Measurements from ENCODE around the gene ABCC12. TPM values are rescaled to one million over a fixed set of nuclear protein-coding genes. Genes with fewer than 3 reads are reported as not detected.
"Not testable (repeated sequence)": the region's sequence is repeated elsewhere in the genome, so short reads cannot be mapped to it uniquely, and the experiment has no call there.

Gene ABCC12
- total and polyA plus RNA-seq, 4 experiments from 2014 or later: not detected

DNA sequence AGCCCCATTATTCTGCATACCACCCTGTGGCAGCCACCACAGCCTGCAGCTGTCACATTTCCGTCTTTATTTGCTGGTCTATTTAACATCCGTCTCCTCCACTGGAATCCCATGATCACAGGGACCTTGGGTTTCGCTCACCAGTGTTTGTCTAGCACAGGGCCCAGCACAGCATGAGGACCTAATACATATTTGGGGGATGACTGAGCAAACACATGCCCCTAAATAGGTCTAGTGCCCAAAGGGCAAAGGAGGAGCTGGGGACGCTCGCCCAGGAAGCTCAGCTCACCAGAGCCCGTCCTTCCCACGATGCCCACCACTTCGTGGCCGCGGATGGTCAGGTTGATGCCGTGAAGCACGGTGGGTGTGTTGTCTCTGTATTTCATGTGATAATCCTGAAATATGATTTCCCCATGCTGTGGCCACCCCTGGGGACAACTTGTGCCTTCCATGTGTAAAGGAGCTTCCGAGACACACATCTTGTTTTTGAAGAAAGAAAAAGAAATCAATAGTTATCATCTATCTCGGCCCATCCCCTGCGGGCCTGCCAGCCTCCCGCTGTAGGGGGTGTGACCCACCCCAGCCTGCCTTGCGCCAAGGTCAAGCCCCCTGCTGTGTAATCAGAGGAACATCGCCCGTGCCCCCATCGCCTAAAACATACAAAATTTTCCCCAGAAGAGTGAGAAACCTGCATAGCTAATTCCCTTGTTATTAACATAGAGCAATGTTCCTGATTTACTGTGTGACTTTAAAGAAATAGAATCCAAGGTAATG is 21.0 kb upstream of the ABCC12 start:
- Mint-ChIP-seq H3K9me3 (peaks cover 0 to 2% (median 0%) of the 10 kb centered on the region in 8 donors), H3K4me1 (no peaks in the 10 kb centered on the region), H3K27ac (no peak overlapping the region), H3K36me3 (no peaks in the 10 kb centered on the region), H3K27me3 (peaks cover 2 to 11% of the 10 kb centered on the region in 2 donors), H3K4me3 (no peak overlapping the region)
- H3K36me3 ChIP-seq (ENCODE audit: insufficient read depth, low read length): no peaks in the 10 kb centered on the region
- H3K27ac ChIP-seq (ENCODE audit: low read depth, low read length): no peak overlapping the region
- no peaks in the 10 kb centered on the region for H3K4me1 ChIP-seq (ENCODE audit: insufficient read depth, low read length)
- ChIA-PET POLR2A (ENCODE audit: partially characterized antibody) (no interaction called here), CTCF (ENCODE audit: partially characterized antibody) (no interaction called here)
- H3K27me3 ChIP-seq (ENCODE audit: insufficient read depth, low read length): no peaks in the 10 kb centered on the region
- intact Hi-C loops (cut with micrococcal nuclease): no loop called here
- DNase-seq: no peak
- no peak overlapping the region for H3K4me3 ChIP-seq (ENCODE audit: low read length in 2 of 2)
- no peaks in the 10 kb centered on the region for H3K9me3 ChIP-seq (ENCODE audit: control insufficient read depth in 1 of 2, low read length in 2 of 2)

DNA sequence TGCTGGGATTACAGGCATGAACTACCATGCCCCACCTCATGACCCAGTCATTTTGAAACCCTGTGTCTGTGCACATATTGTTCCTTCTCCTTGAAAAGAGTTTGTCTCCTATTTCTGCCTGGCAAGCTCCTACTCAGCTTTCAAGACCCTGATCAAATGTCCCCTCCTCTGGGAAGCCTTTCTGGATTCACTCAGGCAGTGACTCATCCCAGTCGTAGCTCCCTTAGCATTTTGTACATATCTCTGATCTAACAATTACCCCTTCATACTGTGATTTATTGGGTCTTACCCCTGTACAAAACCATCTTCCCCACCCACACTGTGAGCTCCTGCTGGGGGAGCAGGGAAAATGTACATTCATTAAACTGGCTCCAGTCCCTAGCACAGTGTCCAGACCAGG is 18.1 kb upstream of the ABCC12 start:
- no peak overlapping the region for H3K4me3 ChIP-seq (ENCODE audit: low read length in 2 of 2)
- H3K27me3 ChIP-seq (ENCODE audit: insufficient read depth, low read length): no peaks in the 10 kb centered on the region
- intact Hi-C loops (cut with micrococcal nuclease): no loop called here
- H3K27ac ChIP-seq (ENCODE audit: low read depth, low read length): no peak overlapping the region
- DNase-seq: no peak
- Mint-ChIP-seq H3K27me3 (peaks cover 4 to 6% of the 10 kb centered on the region in 2 donors), H3K9me3 (peaks cover 0 to 2% (median 0%) of the 10 kb centered on the region in 8 donors), H3K36me3 (no peaks in the 10 kb centered on the region), H3K4me3 (no peak overlapping the region), H3K27ac (no peak overlapping the region), H3K4me1 (no peaks in the 10 kb centered on the region)
- ChIA-PET CTCF (ENCODE audit: partially characterized antibody) (interaction anchor here (3.9 kb wide), 1 partner anchor 9 kb away, joined by 22 read pairs; no protein-coding TSS in a partner anchor), POLR2A (ENCODE audit: partially characterized antibody) (no interaction called here)
- no peaks in the 10 kb centered on the region for H3K4me1 ChIP-seq (ENCODE audit: insufficient read depth, low read length)
- H3K36me3 ChIP-seq (ENCODE audit: insufficient read depth, low read length): no peaks in the 10 kb centered on the region
- no peaks in the 10 kb centered on the region for H3K9me3 ChIP-seq (ENCODE audit: control insufficient read depth in 1 of 2, low read length in 2 of 2)

DNA sequence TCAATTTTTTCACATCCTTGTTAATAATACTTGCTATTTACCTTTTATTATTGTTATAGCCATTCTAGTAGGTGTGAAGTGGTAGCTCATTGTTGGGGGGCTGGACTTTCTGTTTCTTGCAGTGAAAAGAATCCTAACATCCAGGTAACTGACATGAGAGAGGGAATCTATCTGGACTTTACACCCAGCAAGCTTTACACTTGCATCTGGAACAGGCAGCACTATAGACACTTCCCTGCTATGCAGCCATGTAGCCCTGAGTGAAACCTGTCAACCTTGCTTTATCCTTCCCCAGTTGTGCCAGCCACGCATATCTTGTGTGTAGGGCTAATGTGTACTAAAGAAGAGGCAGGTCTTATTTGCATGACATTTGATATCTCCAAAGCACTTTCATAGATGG is 16.9 kb upstream of the ABCC12 start:
- no peak overlapping the region for H3K27ac Mint-ChIP-seq
- ChIA-PET POLR2A (ENCODE audit: partially characterized antibody) (no interaction called here), CTCF (ENCODE audit: partially characterized antibody) (interaction anchor here (1.0 to 3.9 kb wide), 2 partner anchors 7 to 458 kb away, joined by 3 to 22 read pairs; no protein-coding TSS in a partner anchor)
- H3K4me3 Mint-ChIP-seq: no peak overlapping the region
- Histone ChIP-seq H3K27ac (ENCODE audit: low read depth, low read length) (no peak overlapping the region), H3K36me3 (ENCODE audit: insufficient read depth, low read length) (no peaks in the 10 kb centered on the region), H3K4me1 (ENCODE audit: insufficient read depth, low read length) (no peaks in the 10 kb centered on the region), H3K27me3 (ENCODE audit: insufficient read depth, low read length) (no peaks in the 10 kb centered on the region), H3K4me3 (ENCODE audit: low read length in 2 of 2) (no peak overlapping the region), H3K9me3 (ENCODE audit: control insufficient read depth in 1 of 2, low read length in 2 of 2) (no peaks in the 10 kb centered on the region)
- no peak for DNase-seq
- H3K36me3 Mint-ChIP-seq: no peaks in the 10 kb centered on the region
- intact Hi-C loops (cut with micrococcal nuclease): no loop called here
- no peaks in the 10 kb centered on the region for H3K4me1 Mint-ChIP-seq
- peaks cover 4 to 6% of the 10 kb centered on the region in 2 donors for H3K27me3 Mint-ChIP-seq
- H3K9me3 Mint-ChIP-seq: peaks cover 0 to 2% (median 0%) of the 10 kb centered on the region in 8 donors

DNA sequence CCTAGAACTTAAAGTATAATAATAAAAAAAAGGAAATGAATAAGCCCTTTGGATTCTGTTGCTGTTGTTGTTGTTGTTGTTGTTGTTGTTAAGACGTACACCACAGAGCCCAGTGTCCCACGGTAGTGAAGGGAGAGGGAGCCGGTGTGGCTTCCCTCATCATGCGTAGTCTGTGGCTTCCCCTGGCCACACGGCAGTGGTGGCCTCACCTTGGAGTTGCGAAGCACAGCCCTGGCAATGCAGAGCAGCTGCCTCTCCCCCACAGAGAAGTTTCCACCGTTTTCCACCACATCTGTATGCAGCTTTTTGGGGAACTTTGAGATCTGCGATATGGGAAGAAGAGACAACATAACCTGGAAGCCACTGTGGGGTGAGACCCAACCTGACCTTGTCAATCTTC is 14.1 kb upstream of the ABCC12 start:
- no peaks in the 10 kb centered on the region for H3K36me3 Mint-ChIP-seq
- peaks cover 0 to 2% (median 0%) of the 10 kb centered on the region in 8 donors for H3K9me3 Mint-ChIP-seq
- no peak overlapping the region for H3K4me3 ChIP-seq (ENCODE audit: low read length in 2 of 2)
- no peak overlapping the region for H3K4me3 Mint-ChIP-seq
- no peaks in the 10 kb centered on the region for H3K36me3 ChIP-seq (ENCODE audit: insufficient read depth, low read length)
- ChIA-PET CTCF (ENCODE audit: partially characterized antibody) (interaction anchor here (3.1 kb wide), 1 partner anchor 10 kb away, joined by 9 read pairs; no protein-coding TSS in a partner anchor), POLR2A (ENCODE audit: partially characterized antibody) (no interaction called here)
- intact Hi-C loops (cut with micrococcal nuclease): loop anchor here (10.0 kb wide), 1 partner anchor 1315 kb away; no protein-coding TSS in a partner anchor
- peaks cover 1% of the 10 kb centered on the region for H3K4me1 ChIP-seq (ENCODE audit: insufficient read depth, low read length)
- H3K27ac Mint-ChIP-seq: no peak overlapping the region
- no peak overlapping the region for H3K27ac ChIP-seq (ENCODE audit: low read depth, low read length)
- no peak for DNase-seq
- H3K27me3 Mint-ChIP-seq: peaks cover 2 to 3% of the 10 kb centered on the region in 2 donors
- H3K27me3 ChIP-seq (ENCODE audit: insufficient read depth, low read length): no peaks in the 10 kb centered on the region
- no peaks in the 10 kb centered on the region for H3K9me3 ChIP-seq (ENCODE audit: control insufficient read depth in 1 of 2, low read length in 2 of 2)
- H3K4me1 Mint-ChIP-seq: peaks cover 0 to 2% (median 1%) of the 10 kb centered on the region in 4 donors

DNA sequence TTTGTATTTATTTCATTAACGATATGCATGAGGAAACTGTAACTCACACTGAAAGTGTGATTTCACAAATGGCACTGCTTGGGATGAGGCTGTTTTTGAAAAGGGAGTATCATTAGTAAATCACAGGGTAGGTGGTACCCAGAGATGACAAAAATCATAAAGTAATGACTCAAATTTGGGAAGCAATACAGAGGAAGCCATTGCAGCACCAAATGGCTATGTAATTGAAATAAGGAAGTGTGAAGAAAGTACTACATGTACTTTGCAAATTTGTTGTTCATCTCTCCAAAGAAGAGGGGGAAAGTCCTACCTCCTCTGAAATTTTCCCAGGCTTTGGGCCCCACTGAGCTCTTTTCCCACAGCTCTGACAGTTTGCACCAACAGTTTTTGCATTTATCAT is 12.3 kb upstream of the ABCC12 start:
- Mint-ChIP-seq H3K9me3 (peaks cover 0 to 2% (median 0%) of the 10 kb centered on the region in 8 donors), H3K27ac (no peak overlapping the region), H3K4me1 (peaks cover 0 to 4% (median 3%) of the 10 kb centered on the region in 4 donors), H3K36me3 (no peaks in the 10 kb centered on the region), H3K27me3 (peaks cover 1 to 2% of the 10 kb centered on the region in 2 donors), H3K4me3 (no peak overlapping the region)
- ChIA-PET CTCF (ENCODE audit: partially characterized antibody) (interaction anchor here (0.7 to 3.1 kb wide), 2 partner anchors 9 to 12 kb away, joined by 3 to 9 read pairs; no protein-coding TSS in a partner anchor), POLR2A (ENCODE audit: partially characterized antibody) (no interaction called here)
- intact Hi-C loops (cut with micrococcal nuclease): loop anchor here (10.0 kb wide), 1 partner anchor 1313 kb away; no protein-coding TSS in a partner anchor
- Histone ChIP-seq H3K4me3 (ENCODE audit: low read length in 2 of 2) (no peak overlapping the region), H3K27ac (ENCODE audit: low read depth, low read length) (no peak overlapping the region), H3K4me1 (ENCODE audit: insufficient read depth, low read length) (peaks cover 4% of the 10 kb centered on the region), H3K36me3 (ENCODE audit: insufficient read depth, low read length) (no peaks in the 10 kb centered on the region), H3K9me3 (ENCODE audit: control insufficient read depth in 1 of 2, low read length in 2 of 2) (no peaks in the 10 kb centered on the region), H3K27me3 (ENCODE audit: insufficient read depth, low read length) (no peaks in the 10 kb centered on the region)
- DNase-seq: no peak

DNA sequence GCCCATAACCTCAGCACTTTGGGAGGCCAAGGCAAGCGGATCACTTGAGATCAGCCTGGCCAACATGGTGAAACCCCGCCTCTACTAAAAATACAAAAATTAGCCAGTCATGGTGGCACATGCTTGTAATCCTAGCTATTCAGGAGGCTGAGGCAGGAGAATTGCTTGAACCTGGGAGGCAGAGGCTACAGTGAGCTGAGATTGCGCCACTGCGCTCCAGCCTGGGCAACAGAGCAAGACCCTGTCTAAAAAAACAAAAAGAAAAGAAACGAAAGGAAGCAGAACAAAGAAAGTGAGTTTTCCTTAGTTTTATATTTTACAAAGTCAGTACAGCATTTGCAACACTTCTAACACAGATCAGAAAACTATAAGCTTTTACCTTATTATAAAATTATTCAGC is 10.8 kb upstream of the ABCC12 start:
- H3K27ac Mint-ChIP-seq; H3K4me3 ChIP-seq (ENCODE audit: low read length in 2 of 2); H3K36me3 ChIP-seq (ENCODE audit: insufficient read depth, low read length); H3K9me3 Mint-ChIP-seq; H3K4me1 ChIP-seq (ENCODE audit: insufficient read depth, low read length); H3K27me3 Mint-ChIP-seq; H3K27me3 ChIP-seq (ENCODE audit: insufficient read depth, low read length); H3K36me3 Mint-ChIP-seq; H3K27ac ChIP-seq (ENCODE audit: low read depth, low read length); H3K9me3 ChIP-seq (ENCODE audit: control insufficient read depth in 1 of 2, low read length in 2 of 2); POLR2A ChIA-PET (ENCODE audit: partially characterized antibody); H3K4me3 Mint-ChIP-seq; H3K4me1 Mint-ChIP-seq; DNase-seq: not testable (repeated sequence)
- intact Hi-C loops (cut with micrococcal nuclease): loop anchor here (10.0 kb wide), 1 partner anchor 1312 kb away; no protein-coding TSS in a partner anchor
- CTCF ChIA-PET (ENCODE audit: partially characterized antibody): interaction anchor here (0.9 to 3.6 kb wide), 4 partner anchors 8 to 1129 kb away, joined by 3 to 39 read pairs (median 24); partner anchors contain the start of gene ABCC12

DNA sequence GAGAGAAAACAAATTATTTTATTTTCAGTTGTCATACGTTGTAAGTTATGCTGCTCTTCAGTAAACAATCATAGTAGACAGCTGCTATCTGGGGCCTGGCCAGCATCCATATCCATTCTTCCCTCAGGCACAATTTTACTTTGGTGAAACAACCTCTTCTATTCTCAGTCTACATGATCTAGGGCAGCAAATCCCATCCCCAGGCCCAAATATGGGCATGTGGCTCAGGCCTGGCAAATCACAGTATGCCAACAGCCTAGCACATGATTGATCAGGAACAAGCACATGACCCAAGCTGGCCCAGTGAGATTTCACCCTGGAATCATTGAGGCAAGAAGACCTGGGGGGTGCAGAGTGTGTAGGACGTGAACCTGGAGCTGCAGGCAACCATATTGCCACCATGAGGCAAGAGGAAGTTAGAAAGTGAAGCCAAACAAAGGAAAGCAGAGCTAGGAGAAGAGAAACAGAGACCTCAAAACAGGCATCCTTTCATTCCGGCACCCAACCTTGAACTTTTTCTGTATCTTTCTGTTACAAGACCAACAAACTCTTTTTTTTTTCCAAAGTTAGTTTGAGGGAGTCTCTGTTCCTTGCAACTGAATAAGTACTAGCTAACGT is 10.3 kb upstream of the ABCC12 start:
- DNase-seq: no peak
- Histone ChIP-seq H3K4me3 (ENCODE audit: low read length in 2 of 2) (no peak overlapping the region), H3K9me3 (ENCODE audit: control insufficient read depth in 1 of 2, low read length in 2 of 2) (no peaks in the 10 kb centered on the region), H3K27ac (ENCODE audit: low read depth, low read length) (no peak overlapping the region), H3K36me3 (ENCODE audit: insufficient read depth, low read length) (no peaks in the 10 kb centered on the region), H3K27me3 (ENCODE audit: insufficient read depth, low read length) (no peaks in the 10 kb centered on the region), H3K4me1 (ENCODE audit: insufficient read depth, low read length) (peaks cover 4% of the 10 kb centered on the region)
- Mint-ChIP-seq H3K36me3 (no peaks in the 10 kb centered on the region), H3K9me3 (no peaks in the 10 kb centered on the region), H3K27ac (peak overlapping the region in 1 of 7 donors; percentile 48), H3K27me3 (peaks cover 2% of the 10 kb centered on the region in 2 donors), H3K4me1 (peaks cover 0 to 4% (median 3%) of the 10 kb centered on the region in 4 donors), H3K4me3 (no peak overlapping the region)
- ChIA-PET CTCF (ENCODE audit: partially characterized antibody) (interaction anchor here (0.9 to 3.6 kb wide), 7 partner anchors 8 to 1222 kb away, joined by 3 to 39 read pairs (median 18); partner anchors contain the start of gene ABCC12), POLR2A (ENCODE audit: partially characterized antibody) (no interaction called here)
- intact Hi-C loops (cut with micrococcal nuclease): loop anchor here (1.0 to 10.0 kb wide), 5 partner anchors 1025 to 1611 kb away; no protein-coding TSS in a partner anchor

All from CD4-positive, alpha-beta memory T cell (primary cell).